Measurements from ENCODE around the gene PTBP1.

Gene PTBP1

GRCh38 chr19:754530-754929 lies 42.7 kb upstream of the PTBP1 start:
- no peak for TF ChIP-seq USF1 (IDR thresholded peaks at IDR 0.05)
- TF ChIP-seq FOXM1 (IDR thresholded peaks at IDR 0.05; ENCODE audit: borderline replicate concordance, low read depth): no peak
- no peak for TF ChIP-seq EP300 (IDR thresholded peaks at IDR 0.05; ENCODE audit: borderline replicate concordance)
- no peak for TF ChIP-seq RAD21 (IDR thresholded peaks at IDR 0.05; ENCODE audit: low read depth)
- TF ChIP-seq TEAD4 (IDR thresholded peaks at IDR 0.05): no peak
- no peak for TF ChIP-seq YY1 (IDR thresholded peaks at IDR 0.05; ENCODE audit: low read depth)
- no peak for TF ChIP-seq MAX (IDR thresholded peaks at IDR 0.05)
- no peak for TF ChIP-seq CEBPB (IDR thresholded peaks at IDR 0.05)
- TF ChIP-seq CREB1 (IDR thresholded peaks at IDR 0.05; ENCODE audit: low read depth): no peak
- no peak for TF ChIP-seq NFIC (IDR thresholded peaks at IDR 0.05)
- TF ChIP-seq TAF1 (IDR thresholded peaks at IDR 0.05; ENCODE audit: low read depth): no peak
- no peak for TF ChIP-seq REST (IDR thresholded peaks at IDR 0.05; ENCODE audit: low read depth)
- no peak for TF ChIP-seq EGR1 (IDR thresholded peaks at IDR 0.05)
- TF ChIP-seq ZBTB7A (IDR thresholded peaks at IDR 0.05; ENCODE audit: low read depth): no peak
- no peak for TF ChIP-seq TCF12 (IDR thresholded peaks at IDR 0.05; ENCODE audit: low read depth)

- no peak for TF ChIP-seq REST (IDR thresholded peaks at IDR 0.05; ENCODE audit: low read depth)
- no peak for TF ChIP-seq ZBTB7A (IDR thresholded peaks at IDR 0.05; ENCODE audit: low read depth)
- TF ChIP-seq EP300 (IDR thresholded peaks at IDR 0.05; ENCODE audit: borderline replicate concordance): no peak
- TF ChIP-seq FOXM1 (IDR thresholded peaks at IDR 0.05; ENCODE audit: borderline replicate concordance, low read depth): no peak
- no peak for TF ChIP-seq TCF12 (IDR thresholded peaks at IDR 0.05; ENCODE audit: low read depth)
- no peak for TF ChIP-seq NFIC (IDR thresholded peaks at IDR 0.05)
- no peak for TF ChIP-seq EGR1 (IDR thresholded peaks at IDR 0.05)
- TF ChIP-seq TEAD4 (IDR thresholded peaks at IDR 0.05): no peak
- TF ChIP-seq CREB1 (IDR thresholded peaks at IDR 0.05; ENCODE audit: low read depth): no peak
- TF ChIP-seq MAX (IDR thresholded peaks at IDR 0.05): no peak
- TF ChIP-seq CEBPB (IDR thresholded peaks at IDR 0.05): no peak
- no peak for TF ChIP-seq USF1 (IDR thresholded peaks at IDR 0.05)
- no peak for TF ChIP-seq RAD21 (IDR thresholded peaks at IDR 0.05; ENCODE audit: low read depth)
- TF ChIP-seq YY1 (IDR thresholded peaks at IDR 0.05; ENCODE audit: low read depth): no peak
- no peak for TF ChIP-seq TAF1 (IDR thresholded peaks at IDR 0.05; ENCODE audit: low read depth)
Observed at GRCh38 chr19:755063-755462, 42.2 kb upstream of the PTBP1 start.

GRCh38 chr19:756236-756635 lies 41.0 kb upstream of the PTBP1 start:
- TF ChIP-seq USF1 (IDR thresholded peaks at IDR 0.05) (peak; percentile 89), REST (IDR thresholded peaks at IDR 0.05; ENCODE audit: low read depth) (no peak)

GRCh38 chr19:756821-757688 lies 40.2 kb upstream of the PTBP1 start:
- TF ChIP-seq USF1 (IDR thresholded peaks at IDR 0.05) (no peak), CEBPB (IDR thresholded peaks at IDR 0.05) (no peak), FOXM1 (IDR thresholded peaks at IDR 0.05; ENCODE audit: borderline replicate concordance, low read depth) (no peak), MAX (IDR thresholded peaks at IDR 0.05) (no peak), NFIC (IDR thresholded peaks at IDR 0.05) (no peak)
